Fibroblast of lung (primary cell): Measurements from ENCODE around the gene GCFC2. TPM values are rescaled to one million over a fixed set of nuclear protein-coding genes. Genes with fewer than 3 reads are reported as not detected.

Experiments used
- DNase-seq, 2 donors: peaks; one replicate each; pipeline versions ENCODE4 v3.0.0 to v3.0.0-alpha.2; 2010; ENCODE audit warnings: low read depth in 2 of 2
- H2AFZ ChIP-seq: 2 replicates; pipeline ENCODE4 v1.5.1; 2012; ENCODE audit warnings: low read length, control low read depth, inconsistent platforms
- H3K27ac ChIP-seq: 2 replicates; pipeline ENCODE4 v1.5.1; 2011; ENCODE audit warnings: low read length, control low read depth; ENCODE audit not compliant: insufficient read depth
- H3K27me3 ChIP-seq: 2 replicates; pipeline ENCODE4 v1.5.1; 2011; ENCODE audit warnings: mild to moderate bottlenecking, low read length; ENCODE audit not compliant: control insufficient read depth, insufficient read depth
- H3K36me3 ChIP-seq: 2 replicates; pipeline ENCODE4 v1.5.1; 2011; ENCODE audit warnings: low read length; ENCODE audit not compliant: control insufficient read depth, insufficient read depth
- H3K4me1 ChIP-seq: 2 replicates; pipeline ENCODE4 v1.5.1; 2011; ENCODE audit warnings: low read length; ENCODE audit not compliant: control insufficient read depth, insufficient read depth; ENCODE audit errors: extremely low read depth
- H3K4me2 ChIP-seq: 2 replicates; pipeline ENCODE4 v1.5.1; 2011; ENCODE audit warnings: low read length, control low read depth; ENCODE audit not compliant: insufficient read depth; ENCODE audit errors: extremely low read depth
- H3K4me3 ChIP-seq, 4 experiments: fragments of 200-600 bp in 1 of 4; sonication (generic) in 1 of 4; replicated peaks in 1 of 4; 2 replicates each; pipeline ENCODE4 v1.5.1; 2011 to 2016; ENCODE audit warnings: low read length in 4 of 4, low read depth in 3 of 4, mild to moderate bottlenecking in 3 of 4, control low read depth in 2 of 4, inconsistent platforms in 1 of 4, mixed read lengths in 1 of 4; ENCODE audit not compliant: insufficient read depth in 1 of 4; ENCODE audit errors: control extremely low read depth in 1 of 4
- H3K79me2 ChIP-seq: 2 replicates; pipeline ENCODE4 v1.5.1; 2012; ENCODE audit warnings: mild to moderate bottlenecking, low read length, inconsistent platforms; ENCODE audit not compliant: control insufficient read depth, insufficient read depth
- H3K9ac ChIP-seq: 2 replicates; pipeline ENCODE4 v1.5.1; 2011; ENCODE audit warnings: mild to moderate bottlenecking, low read length, control low read depth; ENCODE audit not compliant: insufficient read depth
- H3K9me3 ChIP-seq: 2 replicates; pipeline ENCODE4 v1.5.1; 2012; ENCODE audit warnings: low read depth, low read length; ENCODE audit not compliant: control insufficient read depth, insufficient read depth
- H4K20me1 ChIP-seq: 2 replicates; pipeline ENCODE4 v1.5.1; 2011; ENCODE audit warnings: low read length; ENCODE audit not compliant: control insufficient read depth, insufficient read depth; ENCODE audit errors: extremely low read depth
- CTCF ChIP-seq, 2 donors: IDR thresholded peaks in 1 of 2; conservative IDR thresholded peaks in 1 of 2; 1 replicate in 1 of 2; 2 replicates in 1 of 2; pipeline ENCODE4 v1.5.1; 2011 to 2012; ENCODE audit warnings: low read length in 2 of 2, control low read depth in 1 of 2, inconsistent platforms in 1 of 2, low read depth in 1 of 2, mild to moderate bottlenecking in 1 of 2
- EZH2 ChIP-seq: IDR thresholded peaks from 2 replicates; pipeline ENCODE4 v1.5.1; 2012; ENCODE audit warnings: low read length, control low read depth, mild to moderate bottlenecking; ENCODE audit errors: missing control alignments
- polyA plus RNA-seq, 2 donors: library from polyadenylated mRNA; depleted of rRNA in 1 of 2; stranded (reverse) in 1 of 2; unstranded in 1 of 2; fragments of >200 nt; gene quantifications; 2 replicates each; pipeline ENCODE4 v1.2.1, GENCODE V29; 2011 to 2012; ENCODE audit warnings: missing spikeins in 1 of 2
- total RNA-seq: library from RNA; depleted of rRNA; stranded (reverse); fragments of >200 nt; gene quantifications from 2 replicates; pipeline ENCODE4 v1.2.1, GENCODE V29; 2014

Gene GCFC2
- total and polyA plus RNA-seq, 2 donors (not counting 1 experiment from before 2014, with no cell fraction given), result 6.8 to 11.6 TPM

GRCh38 chr2:75710220-75710576, 517 bp downstream of the GCFC2 start:
- Histone ChIP-seq H3K4me2 (peak overlapping the region; percentile 96), H3K4me3 (peak overlapping the region; percentile 57 to 96 (median 78)), H3K9ac (peak overlapping the region; percentile 83), H3K9me3 (no peaks in the 10 kb centered on the region), H3K4me1 (peaks cover 2% of the 10 kb centered on the region), H3K27ac (peak overlapping the region; percentile 82), H3K36me3 (no peaks in the 10 kb centered on the region), H3K79me2 (peaks cover 9% of the 10 kb centered on the region), H4K20me1 (no peaks in the 10 kb centered on the region), H3K27me3 (no peaks in the 10 kb centered on the region), H2AFZ (peak overlapping the region; percentile 39)
- DNase-seq, result no peak
- TF ChIP-seq CTCF (conservative IDR thresholded peaks at IDR 0.05 in 1 of 2, IDR thresholded peaks at IDR 0.05 in 1 of 2; ENCODE audit: low read depth in 1 of 2, low read length in 2 of 2), result no peak
- no peak for TF ChIP-seq EZH2

GRCh38 chr2:75709297-75709696, 1.4 kb downstream of the GCFC2 start:
- peak in 1 of 2 donors; percentile 9 for DNase-seq
- Histone ChIP-seq H3K4me2 (peak overlapping the region; percentile 96), H3K27ac (no peak overlapping the region), H3K4me1 (peaks cover 2% of the 10 kb centered on the region), H3K4me3 (peak overlapping the region; percentile 57 to 96 (median 78)), H3K9ac (no peak overlapping the region), H3K27me3 (no peaks in the 10 kb centered on the region), H2AFZ (no peak overlapping the region), H3K9me3 (no peaks in the 10 kb centered on the region), H3K36me3 (no peaks in the 10 kb centered on the region), H3K79me2 (peaks cover 9% of the 10 kb centered on the region), H4K20me1 (no peaks in the 10 kb centered on the region)
- TF ChIP-seq CTCF (conservative IDR thresholded peaks at IDR 0.05 in 1 of 2, IDR thresholded peaks at IDR 0.05 in 1 of 2; ENCODE audit: low read depth in 1 of 2, low read length in 2 of 2) (no peak), EZH2 (no peak)

- Histone ChIP-seq H3K9me3 (no peaks in the 10 kb centered on the region), H3K4me1 (peaks cover 2% of the 10 kb centered on the region), H3K9ac (no peak overlapping the region), H2AFZ (no peak overlapping the region), H4K20me1 (no peaks in the 10 kb centered on the region), H3K79me2 (peaks cover 9% of the 10 kb centered on the region), H3K36me3 (no peaks in the 10 kb centered on the region), H3K27me3 (no peaks in the 10 kb centered on the region), H3K4me2 (peak overlapping the region; percentile 52), H3K4me3 (no peak overlapping the region), H3K27ac (no peak overlapping the region)
- DNase-seq, result peak in 1 of 2 donors; percentile 45
- TF ChIP-seq EZH2, result no peak
- no peak for TF ChIP-seq CTCF (conservative IDR thresholded peaks at IDR 0.05 in 1 of 2, IDR thresholded peaks at IDR 0.05 in 1 of 2; ENCODE audit: low read depth in 1 of 2, low read length in 2 of 2)
These were observed 2.8 kb downstream of the GCFC2 start for GRCh38 chr2:75707901-75708300.
